HUES48 (cell line): ENCODE data around the gene PMVK.

Experiments used
- H3K27ac ChIP-seq: one replicate; pipeline ENCODE4 v1.7.0; 2013; ENCODE audit warnings: low read depth, low read length, inconsistent platforms
- H3K27me3 ChIP-seq: 2 replicates; pipeline ENCODE4 v1.6.1; 2013; ENCODE audit warnings: mild to moderate bottlenecking, low read length; ENCODE audit not compliant: control insufficient read depth, insufficient read depth
- H3K36me3 ChIP-seq: 2 replicates; pipeline ENCODE4 v1.6.1; 2013; ENCODE audit warnings: low read length; ENCODE audit not compliant: control insufficient read depth, insufficient read depth
- H3K4me1 ChIP-seq: 2 replicates; pipeline ENCODE4 v1.6.1; 2013; ENCODE audit warnings: mild to moderate bottlenecking, low read length; ENCODE audit not compliant: control insufficient read depth, insufficient read depth
- H3K4me3 ChIP-seq: 2 replicates; pipeline ENCODE4 v1.5.1; 2013; ENCODE audit warnings: mild to moderate bottlenecking, low read depth, low read length
- H3K9ac ChIP-seq: 2 replicates; pipeline ENCODE4 v1.6.1; 2013; ENCODE audit warnings: mild to moderate bottlenecking, low read depth, low read length, moderate library complexity
- H3K9me3 ChIP-seq: 2 replicates; pipeline ENCODE4 v1.6.1; 2013; ENCODE audit warnings: low read length; ENCODE audit not compliant: control insufficient read depth, insufficient read depth

Gene PMVK

DNA sequence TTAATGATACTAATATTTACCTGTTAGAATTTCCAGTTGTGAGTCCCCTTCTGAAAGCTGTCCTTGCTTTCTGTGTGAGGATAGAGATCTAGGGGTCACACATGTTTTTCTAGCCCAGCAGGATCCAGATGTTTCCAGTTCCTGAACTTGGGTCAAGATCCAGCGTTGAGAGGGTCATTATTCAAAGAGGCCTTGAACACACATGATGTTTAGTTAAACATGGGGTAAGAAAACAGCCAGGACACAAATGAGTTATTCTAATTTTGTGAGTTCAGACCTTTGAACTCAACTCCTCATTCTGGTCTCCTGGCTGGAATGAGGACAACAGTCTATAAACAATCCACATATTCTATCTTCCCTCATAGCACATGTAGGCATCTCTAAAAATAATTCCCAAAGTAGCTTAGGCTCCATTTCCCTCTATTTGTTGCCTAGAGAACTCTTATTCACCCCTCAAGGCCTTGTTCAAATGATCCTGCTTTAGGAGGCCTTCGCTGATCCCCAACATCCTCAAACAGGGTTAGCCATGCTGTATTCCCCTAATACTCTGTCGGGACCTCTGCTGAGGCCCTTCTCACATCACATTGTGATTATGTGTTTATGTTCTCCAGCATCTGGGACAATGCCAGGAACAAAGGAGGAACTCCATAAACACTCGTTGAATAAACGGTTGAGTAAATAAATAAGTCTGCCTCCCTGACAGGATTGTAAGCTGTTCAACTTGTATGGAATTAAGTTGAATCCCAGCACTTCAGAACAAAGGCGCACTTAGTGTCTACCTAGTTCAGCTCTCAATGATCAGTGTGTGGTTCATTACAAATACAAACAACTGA is 51.4 kb downstream of the PMVK start:
- Histone ChIP-seq H3K27ac (no peak overlapping the region), H3K9ac (no peak overlapping the region), H3K9me3 (no peaks in the 10 kb centered on the region), H3K4me1 (no peaks in the 10 kb centered on the region), H3K27me3 (no peaks in the 10 kb centered on the region; the same call in 1 of the 2 replicates), H3K4me3 (no peak overlapping the region), H3K36me3 (no peaks in the 10 kb centered on the region)

DNA sequence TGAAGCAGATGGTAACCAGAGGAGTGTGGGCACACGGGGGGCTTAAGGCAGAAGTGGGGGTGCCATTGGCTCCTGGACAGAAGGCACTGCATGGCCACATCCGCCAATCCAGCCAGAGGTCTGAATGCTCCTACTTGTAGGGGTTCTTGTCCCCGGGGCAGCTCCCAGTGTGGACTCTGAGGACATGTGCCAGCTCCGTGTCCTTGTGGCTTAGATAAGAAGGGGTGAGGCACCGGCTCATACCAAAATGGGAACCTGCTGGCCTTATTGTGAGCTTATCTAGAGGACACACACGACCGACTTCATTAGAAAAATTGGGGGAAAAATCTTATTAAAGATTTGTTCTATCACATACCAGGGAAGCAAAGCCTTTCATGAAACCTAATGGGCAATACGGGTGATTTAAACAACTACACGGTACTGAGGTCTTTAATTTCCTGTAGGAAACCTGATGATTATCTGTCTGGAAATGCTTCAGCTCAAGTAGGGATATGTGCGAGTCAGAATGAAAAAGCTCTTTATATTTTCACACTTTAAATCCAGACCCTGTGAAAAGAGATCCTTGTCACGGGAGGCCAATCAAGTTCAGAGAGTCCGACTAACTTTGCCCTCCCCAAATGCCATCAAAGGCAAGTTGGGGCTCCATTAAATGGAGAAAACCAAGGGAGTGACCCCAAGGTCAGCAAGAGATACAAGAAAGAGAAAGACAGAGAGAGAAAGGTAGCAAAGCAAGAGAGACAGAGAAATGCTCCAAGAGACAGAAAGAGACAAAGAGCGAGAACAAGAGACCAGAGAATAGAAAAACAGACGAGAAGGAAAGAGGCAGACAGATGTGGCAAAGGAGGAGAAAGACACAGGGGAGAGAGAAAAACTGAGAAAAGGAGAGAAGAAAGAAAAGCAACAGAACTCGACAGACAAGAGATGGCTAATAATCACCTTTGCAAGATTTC is 52.3 kb downstream of the PMVK start:
- Histone ChIP-seq H3K27ac (no peak overlapping the region), H3K9ac (no peak overlapping the region), H3K27me3 (no peaks in the 10 kb centered on the region; the same call in 1 of the 2 replicates), H3K4me3 (no peak overlapping the region), H3K9me3 (no peaks in the 10 kb centered on the region), H3K36me3 (no peaks in the 10 kb centered on the region), H3K4me1 (no peaks in the 10 kb centered on the region)

DNA sequence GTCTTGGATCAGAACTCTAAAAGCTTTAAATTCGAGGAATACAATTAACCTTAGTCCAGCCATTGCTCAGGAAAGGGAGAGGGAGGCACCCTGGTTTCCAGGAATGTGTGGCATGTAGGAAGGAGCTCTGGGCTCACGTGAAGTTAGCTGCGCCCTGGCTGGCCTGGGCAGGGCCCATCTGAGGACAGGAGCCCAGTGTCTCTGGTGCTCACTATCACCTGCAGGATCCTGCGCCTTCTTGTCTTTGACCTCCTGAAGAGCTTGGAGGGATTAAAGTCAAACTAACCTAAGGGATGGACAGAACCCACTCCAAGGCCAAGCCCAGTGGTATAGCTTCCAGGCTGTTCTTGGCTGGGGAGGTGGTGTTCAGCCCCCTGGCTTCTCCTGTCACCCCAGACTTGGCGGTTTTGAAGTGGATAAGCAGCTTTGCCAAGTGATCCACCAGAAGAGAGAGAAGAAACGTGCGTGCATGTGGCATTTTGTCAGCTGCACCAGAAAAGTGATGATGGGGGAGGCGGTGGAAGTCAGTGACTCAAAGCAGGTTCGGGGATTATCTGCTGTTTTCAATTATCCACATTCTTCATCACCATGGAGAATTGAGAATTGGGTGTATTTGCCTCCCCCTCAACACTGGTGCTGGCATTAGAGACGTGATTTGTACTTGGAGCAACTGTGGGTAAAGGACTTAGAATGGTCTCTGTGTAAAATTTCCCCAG is 54.5 kb downstream of the PMVK start:
- H3K4me1 ChIP-seq, result no peaks in the 10 kb centered on the region
- H3K9me3 ChIP-seq, result no peaks in the 10 kb centered on the region
- H3K9ac ChIP-seq, result no peak overlapping the region
- no peaks in the 10 kb centered on the region for H3K36me3 ChIP-seq
- H3K4me3 ChIP-seq, result no peak overlapping the region
- no peak overlapping the region for H3K27ac ChIP-seq
- no peaks in the 10 kb centered on the region for H3K27me3 ChIP-seq

DNA sequence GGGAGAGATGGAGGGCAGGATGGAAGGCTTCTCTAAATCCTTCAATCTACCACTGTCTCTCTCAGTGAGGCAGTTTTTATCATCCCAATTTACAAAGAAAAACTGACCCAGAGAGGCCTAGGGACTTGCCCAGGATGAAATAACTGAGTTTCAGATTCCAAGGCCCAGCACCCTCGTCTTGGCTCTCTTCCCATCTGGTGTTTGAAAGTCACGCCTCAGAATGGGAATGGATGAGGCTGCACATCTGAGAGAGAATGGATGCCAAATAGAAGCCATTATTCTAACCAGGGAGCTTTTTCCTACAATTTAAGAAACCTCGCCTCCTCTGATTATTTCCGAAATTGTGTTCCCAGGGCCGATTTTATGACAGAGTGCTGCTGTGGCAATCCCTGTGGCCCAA is 55.8 kb downstream of the PMVK start:
- Histone ChIP-seq H3K4me1 (no peaks in the 10 kb centered on the region), H3K27me3 (no peaks in the 10 kb centered on the region), H3K36me3 (no peaks in the 10 kb centered on the region), H3K9ac (no peak overlapping the region), H3K27ac (no peak overlapping the region), H3K9me3 (no peaks in the 10 kb centered on the region), H3K4me3 (no peak overlapping the region)

DNA sequence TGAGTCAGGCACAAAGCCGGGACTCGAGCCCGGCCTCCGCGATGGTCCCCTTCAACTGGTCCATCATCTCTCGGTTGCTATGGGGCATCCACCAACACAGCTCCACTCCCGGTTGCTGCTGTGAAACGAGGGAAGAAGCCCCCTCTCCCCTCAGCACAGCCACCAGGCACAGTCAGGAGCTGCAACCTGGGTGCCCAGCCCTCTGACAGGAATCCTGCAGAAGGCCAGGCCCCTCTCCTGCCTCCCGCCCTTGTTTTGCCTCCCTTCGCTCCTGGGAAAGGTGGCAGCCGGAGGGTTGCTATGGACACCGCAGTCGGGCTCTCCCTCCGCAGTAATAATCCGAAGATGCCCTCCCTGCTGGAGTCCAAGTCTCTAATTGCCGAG is 57.5 kb downstream of the PMVK start:
- Histone ChIP-seq H3K36me3 (no peaks in the 10 kb centered on the region), H3K9ac (no peak overlapping the region)

DNA sequence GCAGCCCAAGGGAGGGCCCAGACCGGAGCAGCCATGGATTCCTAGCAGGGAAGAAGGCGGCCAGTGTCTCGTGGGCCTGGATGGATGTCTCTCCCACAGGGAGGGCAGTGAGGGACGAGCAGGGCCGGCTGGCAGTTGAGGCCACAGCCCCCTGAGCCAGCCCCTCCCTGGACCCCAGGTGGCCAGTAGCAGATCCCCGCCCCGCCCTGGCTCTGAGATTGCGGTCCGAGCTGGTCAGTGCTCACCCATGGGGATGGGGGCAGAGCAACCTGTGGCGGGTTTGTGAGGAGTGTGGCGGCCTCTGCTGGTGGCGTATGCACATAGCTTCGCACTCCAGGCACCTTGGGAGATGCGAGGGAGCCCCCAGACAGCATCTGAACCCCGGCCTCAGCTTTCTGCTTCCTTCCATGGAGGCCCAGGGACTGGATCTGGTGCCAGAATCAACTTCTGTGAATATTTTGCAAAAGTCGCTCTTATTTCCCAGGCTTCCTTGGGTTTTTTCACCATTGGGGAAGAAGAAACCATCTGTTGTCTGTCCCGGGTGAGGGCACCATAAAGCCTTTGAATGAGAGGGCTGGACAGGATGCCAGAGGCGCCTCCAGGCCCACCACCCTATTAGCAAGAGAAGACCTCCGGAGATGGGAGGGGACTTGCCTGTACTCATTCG is 58.0 kb downstream of the PMVK start:
- no peaks in the 10 kb centered on the region for H3K4me1 ChIP-seq
- H3K4me3 ChIP-seq, result no peak overlapping the region
- no peaks in the 10 kb centered on the region for H3K27me3 ChIP-seq
- H3K27ac ChIP-seq, result no peak overlapping the region
- H3K36me3 ChIP-seq, result no peaks in the 10 kb centered on the region
- H3K9me3 ChIP-seq, result no peaks in the 10 kb centered on the region
- no peak overlapping the region for H3K9ac ChIP-seq

More for the DNA sequence above, 57.5 kb downstream of the PMVK start:
- H3K9me3 ChIP-seq, result no peaks in the 10 kb centered on the region
- no peak overlapping the region for H3K27ac ChIP-seq
- H3K4me1 ChIP-seq, result no peaks in the 10 kb centered on the region
- H3K27me3 ChIP-seq, result no peaks in the 10 kb centered on the region
- no peak overlapping the region for H3K4me3 ChIP-seq

DNA sequence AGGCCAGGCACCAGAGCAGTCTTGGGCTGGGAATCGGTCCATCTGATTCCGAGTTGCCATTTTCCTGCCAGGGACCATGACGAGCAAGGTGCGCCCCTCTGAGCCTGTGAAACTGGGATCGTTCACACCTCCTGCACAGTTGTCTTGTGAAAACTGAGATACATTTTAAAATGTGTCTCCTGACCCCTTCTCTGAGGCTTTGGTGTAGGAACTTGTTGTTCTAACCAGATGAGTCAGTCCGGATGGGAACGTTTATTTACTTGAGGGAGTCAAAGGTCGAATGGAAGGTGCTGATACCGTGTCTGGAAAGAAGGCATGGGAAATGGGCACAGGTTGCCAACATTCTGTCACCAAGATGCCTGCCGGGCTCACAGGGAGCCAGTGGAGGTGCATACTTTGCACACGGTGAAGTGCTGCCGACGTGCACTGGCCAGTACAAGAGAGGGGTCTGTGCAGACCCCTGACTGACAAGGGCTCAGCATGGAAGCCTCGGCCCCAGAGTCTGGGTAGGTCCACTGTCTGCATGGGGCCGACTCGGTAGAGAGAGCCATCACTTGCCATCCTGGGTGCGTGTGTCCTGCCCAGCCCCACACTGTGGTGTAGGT is 59.0 kb downstream of the PMVK start:
- Histone ChIP-seq H3K4me3 (no peak overlapping the region), H3K9ac (no peak overlapping the region), H3K27me3 (no peaks in the 10 kb centered on the region), H3K4me1 (no peaks in the 10 kb centered on the region), H3K27ac (no peak overlapping the region), H3K9me3 (no peaks in the 10 kb centered on the region), H3K36me3 (no peaks in the 10 kb centered on the region)

DNA sequence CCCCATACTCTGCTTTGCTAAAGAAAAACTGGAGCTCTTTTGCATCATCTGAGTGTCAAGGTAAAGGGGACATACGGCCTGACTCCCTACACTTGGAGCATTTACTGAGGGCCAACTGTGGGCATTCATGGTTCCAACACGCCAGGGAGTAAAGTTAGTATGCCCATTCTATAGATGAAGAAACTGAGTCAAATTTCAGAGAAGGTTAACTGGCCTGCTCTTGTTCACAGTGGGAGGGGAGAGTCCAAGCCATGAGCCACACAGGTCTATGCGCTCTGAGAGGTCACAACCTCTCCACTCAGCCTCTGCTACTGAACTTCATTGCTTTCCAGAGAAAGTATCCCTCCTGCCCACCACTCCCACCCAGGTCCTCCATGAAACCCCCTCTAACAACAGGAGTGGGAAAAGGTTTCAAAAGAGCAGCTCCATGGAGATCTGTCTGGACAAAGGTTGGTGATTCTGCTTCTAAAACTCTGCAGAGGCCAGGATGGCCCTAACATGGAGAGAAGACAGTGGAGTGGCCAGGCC is 59.6 kb downstream of the PMVK start:
- Histone ChIP-seq H3K4me3 (no peak overlapping the region), H3K27ac (no peak overlapping the region), H3K36me3 (no peaks in the 10 kb centered on the region), H3K9ac (no peak overlapping the region), H3K4me1 (no peaks in the 10 kb centered on the region), H3K9me3 (no peaks in the 10 kb centered on the region), H3K27me3 (no peaks in the 10 kb centered on the region)
